NCI-H748 (cell line): Measurements from ENCODE around the gene MAF.

Source experiments
- DNase-seq: peaks from one replicate; lab custom pipeline; 2025; ENCODE audit not compliant: unreplicated experiment; lab: John Stamatoyannopoulos, UW

MAF gene

GRCh38 chr16:79600638-79601091 lies at the start of gene MAF:
Gene MAF (minus strand): TSS chr16:79600737. CDS start chr16:79599902, 835 bp downstream.
- DNase-seq, result peak; percentile 91

GRCh38 chr16:79648826-79649225 lies 48.3 kb upstream of the MAF start:
- DNase-seq, result no peak

GRCh38 chr16:79647586-79647985 lies 47.0 kb upstream of the MAF start:
- DNase-seq, result no peak

GRCh38 chr16:79645701-79646100 lies 45.2 kb upstream of the MAF start:
- DNase-seq, result no peak

- no peak for DNase-seq
Measured at GRCh38 chr16:79644971-79645667, 44.6 kb upstream of the MAF start.

GRCh38 chr16:79642652-79643051 lies 42.1 kb upstream of the MAF start:
- DNase-seq, result no peak

GRCh38 chr16:79640513-79641360 lies 40.2 kb upstream of the MAF start:
- DNase-seq, result peak; percentile 92

GRCh38 chr16:79639576-79640311 lies 39.2 kb upstream of the MAF start:
- DNase-seq, result peak; percentile 27

GRCh38 chr16:79638386-79638785 lies 37.8 kb upstream of the MAF start:
- DNase-seq, result no peak

GRCh38 chr16:79635488-79635887 lies 35.0 kb upstream of the MAF start:
- DNase-seq, result no peak

GRCh38 chr16:79634298-79634697 lies 33.8 kb upstream of the MAF start:
- DNase-seq, result no peak

GRCh38 chr16:79632289-79632688 lies 31.8 kb upstream of the MAF start:
- no peak for DNase-seq

- DNase-seq, result no peak
Measured at GRCh38 chr16:79628988-79629387, 28.5 kb upstream of the MAF start.

GRCh38 chr16:79628501-79628975 lies 28.0 kb upstream of the MAF start:
- DNase-seq, result no peak

GRCh38 chr16:79627092-79627491 lies 26.6 kb upstream of the MAF start:
- no peak for DNase-seq

- DNase-seq, result no peak
Measured at GRCh38 chr16:79625738-79626137, 25.2 kb upstream of the MAF start.

- peak; percentile 2 for DNase-seq
Measured at GRCh38 chr16:79623824-79624223, 23.3 kb upstream of the MAF start.

GRCh38 chr16:79623062-79623461 lies 22.5 kb upstream of the MAF start:
- DNase-seq, result no peak

GRCh38 chr16:79621027-79621426 lies 20.5 kb upstream of the MAF start:
- DNase-seq, result no peak

- no peak for DNase-seq
Measured at GRCh38 chr16:79618692-79619050, 18.1 kb upstream of the MAF start.

GRCh38 chr16:79618041-79618691 lies 17.6 kb upstream of the MAF start:
- no peak for DNase-seq
